ENCODE measurements around the gene CYTH1. TPM values are rescaled to one million over a fixed set of nuclear protein-coding genes. Genes with fewer than 3 reads are reported as not detected.

Gene CYTH1
- total RNA-seq, 1 experiment from 2014 or later: 34.3 TPM

DNA sequence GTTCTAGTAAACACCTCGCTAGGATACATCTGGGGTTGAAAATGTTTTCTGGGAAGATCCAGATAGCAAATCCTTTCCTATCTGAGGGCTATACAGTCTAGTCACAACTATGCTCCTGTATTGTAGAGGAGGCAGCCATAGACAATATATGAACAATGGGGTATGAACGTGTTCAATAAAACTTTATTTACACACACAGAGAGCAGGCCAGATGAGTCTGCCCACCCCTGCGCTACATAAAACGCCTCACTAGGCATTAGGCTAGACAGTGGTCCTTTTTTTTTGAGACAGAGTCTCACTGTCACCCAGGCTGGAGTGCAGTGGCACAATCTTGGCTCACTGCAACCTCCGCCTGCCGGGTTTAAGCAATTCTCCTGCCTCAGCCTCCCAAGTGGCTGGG, 47.4 kb upstream of the CYTH1 start (continued):
- no peak for TF ChIP-seq FOSL1 (IDR thresholded peaks at IDR 0.05; ENCODE audit: low read depth)
- TF ChIP-seq CBX3 (IDR thresholded peaks at IDR 0.05; ENCODE audit: low read depth): no peak
- TF ChIP-seq SRF (IDR thresholded peaks at IDR 0.05; ENCODE audit: low read depth): no peak
- no peak for TF ChIP-seq YY1 (IDR thresholded peaks at IDR 0.05; ENCODE audit: extremely low read depth, insufficient replicate concordance, low read depth, low read length)

- no peaks in the 10 kb centered on the region for H3K9me2 ChIP-seq (ENCODE audit: insufficient read depth)
- POLR2A ChIA-PET: no interaction called here
- H3K4me1 ChIP-seq (ENCODE audit: control insufficient read depth in 1 of 2, insufficient read depth in 2 of 2, low read length in 2 of 2): no peaks in the 10 kb centered on the region
- DNase-seq (ENCODE audit: low read depth, low spot score): peak; percentile 24
- no peaks in the 10 kb centered on the region for H3K27me3 ChIP-seq (ENCODE audit: insufficient read depth, low read length)
- peaks cover 20% of the 10 kb centered on the region; the same call in 1 of the 2 replicates for H4K20me1 ChIP-seq (ENCODE audit: insufficient read depth)
- no peak overlapping the region for H3K4me3 ChIP-seq (replicated peaks in 1 of 2; ENCODE audit: low read depth in 1 of 2, low read length in 2 of 2)
- H3K36me3 ChIP-seq (ENCODE audit: control insufficient read depth in 1 of 2, insufficient read depth in 2 of 2, low read length in 2 of 2): peaks cover 75 to 97% of the 10 kb centered on the region in 2 experiments
- no peaks in the 10 kb centered on the region for H3K9me3 ChIP-seq (ENCODE audit: control insufficient read depth in 1 of 2, insufficient read depth in 1 of 2, low read depth in 1 of 2, low read length in 2 of 2)
- CTCF ChIA-PET: interaction anchor here (1.4 kb wide), 1 partner anchor 37 kb away, joined by 6 read pairs; no protein-coding TSS in a partner anchor
- no peak overlapping the region for H3K9ac ChIP-seq (ENCODE audit: low read length)
- BruUV-seq (replicated peaks): no TSS peak
- RAD21 ChIA-PET (ENCODE audit: low non-redundant PET in 1 of 2, low total read pairs in 2 of 2, uncharacterized antibody in 2 of 2, unreplicated experiment in 2 of 2): no interaction called here
- H3K27ac ChIP-seq (ENCODE audit: low read depth, low read length): no peak overlapping the region
- intact Hi-C loops (cut with micrococcal nuclease): no loop called here
- ATAC-seq: peak; percentile 91
- no peak overlapping the region for H3K4me2 ChIP-seq (ENCODE audit: low read length)
- TF ChIP-seq RAD21 (IDR thresholded peaks at IDR 0.05; ENCODE audit: low read depth) (peak; percentile 26; the same call in 1 of the 2 replicates), EGR1 (IDR thresholded peaks at IDR 0.05; ENCODE audit: low read depth) (no peak)
- TF ChIP-seq, protein P1, sequence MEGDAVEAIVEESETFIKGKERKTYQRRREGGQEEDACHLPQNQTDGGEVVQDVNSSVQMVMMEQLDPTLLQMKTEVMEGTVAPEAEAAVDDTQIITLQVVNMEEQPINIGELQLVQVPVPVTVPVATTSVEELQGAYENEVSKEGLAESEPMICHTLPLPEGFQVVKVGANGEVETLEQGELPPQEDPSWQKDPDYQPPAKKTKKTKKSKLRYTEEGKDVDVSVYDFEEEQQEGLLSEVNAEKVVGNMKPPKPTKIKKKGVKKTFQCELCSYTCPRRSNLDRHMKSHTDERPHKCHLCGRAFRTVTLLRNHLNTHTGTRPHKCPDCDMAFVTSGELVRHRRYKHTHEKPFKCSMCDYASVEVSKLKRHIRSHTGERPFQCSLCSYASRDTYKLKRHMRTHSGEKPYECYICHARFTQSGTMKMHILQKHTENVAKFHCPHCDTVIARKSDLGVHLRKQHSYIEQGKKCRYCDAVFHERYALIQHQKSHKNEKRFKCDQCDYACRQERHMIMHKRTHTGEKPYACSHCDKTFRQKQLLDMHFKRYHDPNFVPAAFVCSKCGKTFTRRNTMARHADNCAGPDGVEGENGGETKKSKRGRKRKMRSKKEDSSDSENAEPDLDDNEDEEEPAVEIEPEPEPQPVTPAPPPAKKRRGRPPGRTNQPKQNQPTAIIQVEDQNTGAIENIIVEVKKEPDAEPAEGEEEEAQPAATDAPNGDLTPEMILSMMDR (IDR thresholded peaks at IDR 0.05 in 2 of 3, conservative IDR thresholded peaks at IDR 0.05 in 1 of 3; ENCODE audit: borderline replicate concordance in 1 of 3, insufficient read depth in 1 of 3, low read depth in 2 of 3, low read length in 2 of 3): peak in 2 of 3 experiments; percentile 70 to 74; a peak in 4 of 6 replicates
- H2AFZ ChIP-seq (ENCODE audit: low read depth, low read length, poor library complexity, severe bottlenecking): no peak overlapping the region
- peaks cover 97% of the 10 kb centered on the region for H3K79me2 ChIP-seq (ENCODE audit: insufficient read depth, low read length)
These were observed 46.6 kb upstream of the CYTH1 start for GRCh38 chr17:78828470-78829185.

Data from HCT116 (cell line).